ENCODE data around the gene GATA5. TPM values are rescaled to one million over a fixed set of nuclear protein-coding genes. Genes with fewer than 3 reads are reported as not detected.

The GATA5 gene
- total RNA-seq, 1 donor from 2014 or later, result not detected

DNA sequence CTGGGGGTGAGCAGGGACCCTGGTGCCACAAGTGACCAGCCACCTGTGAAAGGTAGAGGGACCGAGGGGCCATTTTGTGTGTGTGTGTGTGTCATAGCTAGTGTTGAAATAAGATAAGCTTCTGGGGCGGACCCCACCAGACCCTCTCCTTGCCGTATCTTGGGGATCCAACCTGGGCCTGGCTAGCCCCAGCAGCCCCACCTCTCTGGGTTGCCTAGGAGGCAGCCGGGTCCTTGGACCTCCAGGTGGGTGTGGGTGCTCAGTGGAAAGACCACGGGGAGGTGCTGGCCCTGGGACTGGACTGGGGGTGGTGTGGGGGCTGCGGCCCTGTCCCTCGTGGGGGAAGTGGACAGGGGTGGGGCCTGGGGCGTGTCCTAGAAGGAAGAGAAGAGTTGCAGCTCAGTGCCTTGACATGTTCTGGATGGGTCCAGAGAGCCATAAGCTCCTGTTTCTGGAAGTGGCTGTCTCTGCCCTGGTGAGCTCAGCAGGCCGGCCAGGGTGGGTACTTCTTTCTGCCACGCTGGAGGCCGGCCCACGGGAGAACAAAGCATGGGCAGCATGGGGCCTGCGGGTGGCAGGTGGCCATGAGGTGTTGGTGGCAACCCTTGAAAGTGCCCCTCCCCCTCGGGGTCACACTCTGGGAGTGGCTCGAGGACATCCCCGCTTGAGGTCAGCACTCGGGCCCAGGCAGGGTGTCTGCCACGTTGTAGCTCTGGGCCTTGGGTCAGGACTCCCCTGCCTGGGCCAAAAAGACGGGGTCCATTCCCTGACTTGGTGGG is 56.9 kb downstream of the GATA5 start:
- DNase-seq (ENCODE audit: low read depth in 2 of 2), result no peak

- DNase-seq (ENCODE audit: low read depth in 2 of 2), result no peak
Measured at GRCh38 chr20:62417981-62418708, 57.6 kb downstream of the GATA5 start.

DNA sequence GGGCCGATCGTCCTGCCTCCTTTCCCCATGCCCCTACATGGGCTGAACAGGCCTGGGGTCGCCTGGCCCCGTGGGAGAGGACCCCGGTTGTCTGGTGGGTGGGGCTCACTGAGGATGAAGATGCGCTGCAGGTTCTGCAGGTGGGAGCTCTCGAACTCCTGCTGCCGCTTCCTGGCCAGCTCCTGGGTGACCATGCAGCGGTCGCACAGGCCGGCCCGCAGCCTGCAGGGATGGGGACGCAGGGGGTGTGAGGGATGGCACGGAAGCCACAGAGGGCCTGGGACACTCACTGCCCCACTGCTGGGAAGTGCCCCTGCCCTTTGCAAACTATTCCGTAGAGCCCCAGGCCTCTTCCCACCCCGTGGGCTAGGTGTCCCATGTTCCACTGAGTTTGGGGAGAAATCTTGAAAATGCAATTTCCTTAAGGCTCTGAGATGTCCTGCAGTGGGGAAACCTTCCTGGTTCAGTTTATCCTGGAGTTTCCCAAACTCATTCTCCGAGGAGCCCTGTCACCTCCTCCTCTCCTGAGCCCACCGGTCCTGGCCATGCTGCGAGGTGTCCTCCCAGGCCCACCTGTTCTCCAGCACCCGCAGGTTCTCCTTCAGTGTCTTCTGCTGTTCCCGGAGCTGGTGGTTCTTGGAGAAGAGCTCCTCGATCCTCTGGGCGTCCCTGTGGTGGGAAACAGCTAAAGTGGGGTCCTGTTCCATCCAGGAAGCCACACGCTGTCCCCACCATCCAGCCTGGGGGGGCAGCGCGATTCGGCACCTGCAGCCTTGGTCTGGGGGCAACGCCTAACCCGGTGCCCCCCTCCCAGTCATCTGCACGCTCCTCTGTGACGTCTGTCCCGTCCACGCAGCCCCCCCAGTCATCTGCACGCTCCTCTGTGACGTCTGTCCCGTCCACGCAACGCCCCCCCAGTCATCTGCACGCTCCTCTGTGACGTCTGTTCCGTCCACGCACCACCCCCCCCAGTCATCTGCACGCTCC is 58.9 kb downstream of the GATA5 start:
- no peak for DNase-seq (ENCODE audit: low read depth in 2 of 2)

- DNase-seq (ENCODE audit: low read depth in 2 of 2), result no peak
Measured at GRCh38 chr20:62415354-62416111, 60.3 kb downstream of the GATA5 start.

- DNase-seq (ENCODE audit: low read depth in 2 of 2), result no peak
Measured at GRCh38 chr20:62413896-62414481, 61.8 kb downstream of the GATA5 start.

Other genes with a start within 250 kb of the GATA5 start
- 22.1 and 28.8 TPM in 2 replicates for gene OSBPL2, start 237.5 kb downstream of the GATA5 start, total RNA-seq
- 94.1 and 105 TPM in 2 replicates for gene ADRM1, start 173.0 kb downstream of the GATA5 start, total RNA-seq
- gene LAMA5, start 108.7 kb downstream of the GATA5 start, total RNA-seq, result 18.6 and 23.1 TPM in 2 replicates
- gene RPS21, start 88.9 kb downstream of the GATA5 start, total RNA-seq, result 612 and 719 TPM in 2 replicates
- gene CABLES2, start 68.7 kb downstream of the GATA5 start, total RNA-seq, result 0.77 and 1.5 TPM in 2 replicates
- not detected in 2 replicates for gene RBBP8NL, start 48.5 kb downstream of the GATA5 start, total RNA-seq
- 0.51 and 0.90 TPM in 2 replicates for gene SLCO4A1, start 166.5 kb upstream of the GATA5 start, total RNA-seq
- under 0.01 TPM in 2 replicates for gene NTSR1, start 232.8 kb upstream of the GATA5 start, total RNA-seq

Measured in dermis microvascular lymphatic vessel endothelial cell (primary cell).